SW480 (cell line): ENCODE measurements around the gene ATG101.

Experiments used
- DNase-seq: peaks from one replicate; pipeline ENCODE4 v3.0.0-alpha.2; 2016; ENCODE audit warnings: low spot score

Gene ATG101, protein sequence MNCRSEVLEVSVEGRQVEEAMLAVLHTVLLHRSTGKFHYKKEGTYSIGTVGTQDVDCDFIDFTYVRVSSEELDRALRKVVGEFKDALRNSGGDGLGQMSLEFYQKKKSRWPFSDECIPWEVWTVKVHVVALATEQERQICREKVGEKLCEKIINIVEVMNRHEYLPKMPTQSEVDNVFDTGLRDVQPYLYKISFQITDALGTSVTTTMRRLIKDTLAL

DNA sequence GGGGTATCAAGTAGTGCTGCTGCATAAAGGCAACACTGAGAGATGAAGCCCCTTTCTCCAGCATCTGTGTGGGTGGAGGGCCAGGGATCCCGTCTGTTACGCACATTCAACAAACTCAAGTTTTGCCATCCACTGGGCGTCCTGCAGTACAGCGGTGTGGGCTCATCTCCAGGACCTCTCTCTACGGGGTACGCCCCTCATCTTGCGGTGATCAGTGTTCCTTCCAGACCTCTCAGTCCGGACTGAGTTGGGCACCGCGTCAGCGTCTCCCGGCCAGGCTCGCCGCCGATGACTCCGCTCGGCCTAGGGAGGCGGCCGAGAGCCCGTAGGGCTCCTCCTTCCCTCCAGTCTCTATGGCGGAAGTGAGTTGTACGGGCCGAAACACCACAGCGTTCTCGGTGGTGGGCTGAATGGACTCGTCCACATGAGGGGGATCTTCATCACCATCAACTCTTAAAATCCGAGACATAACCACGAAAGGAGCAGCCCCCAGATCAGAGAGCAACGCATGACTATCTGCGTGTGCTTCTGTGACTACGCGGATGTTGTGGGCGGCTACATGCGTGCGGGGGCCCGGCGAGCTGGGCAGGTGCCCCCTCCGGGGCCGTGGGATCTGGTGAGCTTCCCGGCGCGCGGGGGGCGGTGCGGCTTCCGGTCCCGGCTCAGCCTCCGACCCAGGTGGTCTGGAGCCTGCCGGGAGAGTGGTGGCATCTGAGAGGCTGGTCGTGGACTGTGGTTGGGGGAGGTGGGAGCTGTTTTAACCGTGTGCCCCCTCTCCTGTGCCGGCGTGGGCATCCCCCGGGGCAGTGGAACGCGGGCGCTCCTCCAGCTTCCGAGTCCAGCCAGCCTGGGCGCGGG lies at the start of gene ATG101:
Gene ATG101, plus strand, starts transcription at position 652 of the 858 bp plus-strand sequence. CDS start 3,673 bp downstream, outside the sequence.
- peak; percentile 96 for DNase-seq

- DNase-seq, result peak; percentile 54
Observed at GRCh38 chr12:52020539-52021336, 49.0 kb upstream of the ATG101 start.

DNA sequence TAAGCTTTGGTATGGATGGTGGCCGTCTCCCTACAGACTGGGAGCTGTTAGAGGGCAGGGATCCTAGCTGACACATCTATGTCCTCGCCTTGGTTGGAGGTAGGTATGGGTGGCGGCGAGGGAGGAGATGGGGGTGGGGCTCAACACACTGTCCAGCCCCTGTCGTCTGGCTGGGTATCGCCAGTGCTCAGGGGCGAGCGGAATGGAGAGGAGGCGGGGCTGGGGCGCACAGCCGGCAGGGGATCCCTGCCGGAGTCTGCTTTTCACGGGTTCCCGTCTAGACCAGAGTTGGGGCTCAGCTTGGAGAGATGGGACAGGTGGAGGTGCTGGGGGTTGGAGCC lies 47.0 kb upstream of the ATG101 start:
- DNase-seq, result peak; percentile 43

DNA sequence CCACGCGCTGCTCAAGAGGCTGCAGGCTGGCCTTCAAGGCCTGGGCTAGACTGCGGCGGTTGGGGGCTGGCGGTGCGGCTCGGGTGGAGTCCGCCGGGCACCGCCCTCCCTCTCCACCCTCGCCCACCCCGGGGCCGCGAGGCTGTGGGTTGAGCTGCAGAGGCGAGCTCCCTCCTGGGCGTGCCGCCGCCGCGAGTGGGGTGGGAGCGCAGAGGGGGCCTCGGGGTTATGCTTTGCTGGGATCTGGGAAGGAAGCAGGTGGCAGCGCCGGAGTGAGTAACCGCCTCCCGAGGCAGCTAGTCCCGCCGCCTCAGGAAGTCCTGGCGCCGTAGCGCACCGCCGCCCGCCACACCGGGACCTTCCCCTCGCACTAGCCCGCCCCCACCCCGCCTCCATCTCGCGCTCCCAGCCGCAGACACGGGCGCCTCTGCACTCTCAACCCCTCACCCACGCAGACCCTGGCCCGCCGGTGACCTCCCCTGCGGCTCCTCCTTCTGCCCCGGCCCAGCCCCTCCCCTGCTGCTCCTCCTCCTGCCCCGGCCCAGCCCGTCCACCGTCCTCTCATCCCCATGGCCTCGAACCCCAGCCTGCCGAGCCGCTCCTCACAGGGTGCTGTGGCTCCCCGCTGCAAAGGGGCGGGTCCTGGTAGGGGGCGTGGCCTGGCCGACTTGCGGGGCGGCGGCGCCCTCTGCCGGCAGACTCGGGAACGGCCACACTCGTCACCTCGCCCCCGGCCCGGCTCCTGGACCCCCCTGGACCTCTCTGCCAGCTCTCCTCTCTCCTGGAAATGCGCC lies 46.4 kb upstream of the ATG101 start:
- DNase-seq, result peak; percentile 64

DNA sequence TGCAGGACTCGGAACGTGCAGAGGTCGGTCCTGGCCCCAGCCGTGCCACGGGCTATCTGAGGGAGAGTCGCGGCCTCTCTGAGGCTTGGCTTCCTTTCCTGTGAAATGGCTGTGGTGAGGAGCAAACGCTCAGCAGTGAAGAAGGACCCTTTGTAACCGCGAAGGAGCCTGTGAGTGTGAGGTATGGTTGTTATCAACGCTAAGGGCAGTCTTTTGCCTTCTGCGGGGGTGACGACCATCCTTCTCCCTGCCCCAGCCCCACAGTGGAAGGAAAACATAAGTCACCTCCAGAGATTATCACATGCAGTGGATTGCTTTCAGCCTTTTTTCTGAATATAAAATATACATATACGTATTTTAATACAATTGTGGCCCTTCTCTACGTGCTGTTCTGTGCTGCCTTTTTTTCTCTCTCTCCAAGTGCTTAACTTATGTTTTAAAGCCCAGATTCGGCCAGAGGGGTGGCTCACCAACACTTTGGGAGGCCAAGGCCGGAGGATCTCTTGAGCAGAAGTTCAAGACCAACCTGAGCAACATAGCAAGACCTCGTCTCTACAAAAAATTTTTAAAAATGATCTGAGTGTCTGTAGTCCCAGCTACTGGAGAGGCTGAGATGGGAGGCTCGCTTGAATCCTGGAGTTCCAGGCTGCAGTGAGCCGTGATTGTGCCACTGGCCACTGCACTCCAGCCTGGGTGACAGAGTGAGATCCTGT lies 45.6 kb upstream of the ATG101 start:
- DNase-seq, result no peak

GRCh38 chr12:52024845-52025230 lies 44.9 kb upstream of the ATG101 start:
- DNase-seq, result no peak

DNA sequence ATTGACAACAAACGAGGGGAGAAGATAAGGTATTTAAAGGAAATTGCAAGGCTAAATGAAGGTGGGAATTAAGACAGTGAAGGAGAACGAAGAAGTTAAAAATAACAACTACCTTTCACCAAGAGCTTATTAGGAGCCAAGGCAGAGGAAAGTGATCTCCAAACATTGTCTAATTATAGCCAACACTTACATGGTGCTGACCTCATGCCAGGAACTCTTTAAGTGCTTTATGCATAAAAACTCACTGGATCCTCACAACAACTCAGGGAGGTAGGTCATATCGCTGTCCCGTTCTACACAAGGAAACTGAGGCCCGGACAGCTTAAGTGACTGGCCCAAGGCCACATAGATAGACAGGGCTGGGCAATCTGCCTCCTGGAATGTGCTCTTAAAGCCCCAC lies 43.5 kb upstream of the ATG101 start:
- no peak for DNase-seq

DNA sequence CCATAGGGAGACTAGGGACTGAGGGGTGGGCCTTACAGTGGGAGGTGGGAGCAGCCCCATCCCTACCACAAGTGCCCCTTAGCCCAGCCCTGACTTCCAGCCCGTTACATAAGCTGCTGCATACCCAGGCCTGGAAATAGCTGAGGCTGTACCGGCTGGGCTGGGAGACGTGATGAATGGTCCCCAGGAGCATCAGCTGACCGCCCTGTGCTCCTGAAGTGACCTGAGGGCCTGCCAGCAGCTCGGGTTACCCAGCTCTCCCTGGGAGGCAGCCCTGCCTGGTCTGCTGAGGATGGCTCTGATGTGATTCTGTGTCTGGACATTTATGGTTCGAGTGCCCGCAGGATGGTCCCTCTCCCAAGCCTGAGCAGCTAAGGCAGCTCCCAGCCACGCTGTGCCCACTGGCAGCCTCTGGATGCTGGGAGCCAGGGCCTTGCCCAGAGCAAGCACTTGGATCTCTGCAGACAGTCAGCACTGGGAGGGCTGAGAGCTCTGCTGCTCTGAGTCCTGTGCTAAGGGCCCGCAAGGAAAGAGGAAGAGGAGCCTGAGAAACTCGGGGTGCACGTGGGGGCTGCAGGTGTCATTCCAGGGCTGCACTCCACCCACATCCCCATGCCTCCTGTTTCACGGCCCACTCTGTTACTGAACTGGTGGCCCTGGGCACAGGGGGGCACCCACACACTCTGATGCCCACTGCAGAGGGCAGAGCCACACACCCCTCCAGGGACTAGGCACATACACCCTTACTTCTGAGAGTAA lies 42.5 kb upstream of the ATG101 start:
- no peak for DNase-seq

DNA sequence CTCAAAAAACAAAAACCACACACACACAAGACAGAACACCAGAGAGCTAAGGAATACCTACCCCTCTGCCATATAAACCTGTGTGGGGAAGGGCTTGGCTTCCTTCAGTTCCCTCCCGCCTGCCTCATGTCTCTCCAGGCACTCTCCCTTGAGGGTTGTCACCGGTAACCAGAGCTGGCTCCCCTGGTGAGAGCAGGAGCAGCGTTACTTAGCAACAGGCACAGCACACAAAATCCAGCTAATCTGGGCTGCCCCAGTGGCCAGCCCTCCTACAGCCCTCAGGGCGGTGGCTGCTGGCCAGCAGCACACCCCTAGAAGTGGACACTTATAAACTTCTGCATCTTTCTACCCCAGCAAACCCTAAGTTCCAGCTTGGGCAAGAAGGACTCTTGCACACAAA lies 40.1 kb upstream of the ATG101 start:
- DNase-seq, result peak; percentile 44

GRCh38 chr12:52032446-52032803 lies 37.4 kb upstream of the ATG101 start:
- no peak for DNase-seq

DNA sequence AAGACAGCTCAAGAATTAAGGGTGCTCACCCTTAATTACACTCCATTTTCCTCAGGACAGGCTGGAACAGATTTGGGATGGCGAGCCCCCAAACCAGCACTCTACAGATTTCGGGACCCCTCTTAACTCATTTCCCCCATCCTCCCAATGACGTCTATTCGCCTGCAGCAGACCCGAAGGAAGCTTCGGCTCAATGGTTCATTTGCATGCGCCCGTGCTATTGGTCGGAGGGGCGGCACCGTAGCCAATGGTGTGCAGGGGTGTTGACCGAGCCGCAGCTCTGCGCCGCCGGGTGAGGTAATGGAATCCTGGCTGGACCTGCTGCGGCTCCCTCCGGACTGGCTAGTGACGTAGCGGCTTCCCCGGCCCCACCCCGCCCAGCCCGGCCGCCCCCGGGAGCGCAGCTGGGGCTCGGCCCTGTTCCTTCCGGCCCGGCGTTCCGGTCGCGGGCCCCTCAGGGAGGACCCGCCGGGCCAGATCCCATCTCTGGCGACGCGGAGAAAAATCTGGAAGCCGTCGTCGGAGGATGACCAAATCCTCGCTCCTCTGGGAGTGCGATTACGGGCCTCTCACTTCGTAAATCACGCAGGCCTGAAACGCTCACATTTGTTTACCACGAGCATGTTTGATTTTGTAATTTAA lies 36.9 kb upstream of the ATG101 start:
- peak; percentile 96 for DNase-seq

DNA sequence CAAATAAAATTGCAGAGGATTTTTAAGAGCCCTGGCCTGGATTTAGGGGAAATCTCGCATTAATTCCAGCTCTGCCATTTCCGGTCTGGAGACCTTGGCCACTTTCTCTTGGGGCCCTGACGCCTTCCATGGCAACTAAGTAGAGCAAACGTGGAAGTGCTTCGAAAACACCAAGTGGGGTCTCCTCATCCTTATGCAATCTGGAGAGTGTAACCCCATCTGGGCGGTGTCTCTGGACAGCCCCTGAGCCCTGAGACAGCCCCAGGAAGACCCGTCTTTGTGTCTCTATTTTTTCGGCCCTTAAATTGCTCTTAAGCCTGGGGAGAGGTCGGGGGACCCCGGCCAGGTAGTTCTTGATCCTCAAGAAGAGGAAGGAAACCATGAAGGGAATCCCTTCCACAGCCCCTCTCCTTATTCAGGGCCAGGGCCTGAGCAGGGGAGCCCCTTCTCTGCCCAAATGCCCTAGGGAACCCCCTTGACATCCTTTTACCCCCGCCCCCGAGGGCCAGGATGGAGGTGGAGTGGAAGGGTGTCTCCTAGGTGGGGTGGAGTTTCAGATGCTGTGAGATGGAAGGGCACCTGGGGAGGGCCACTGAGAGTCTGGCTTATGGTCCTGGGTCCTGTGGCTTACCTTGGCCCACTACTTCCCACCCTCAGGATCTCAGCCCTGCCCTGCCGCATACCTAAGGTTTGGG lies 36.2 kb upstream of the ATG101 start:
- no peak for DNase-seq

DNA sequence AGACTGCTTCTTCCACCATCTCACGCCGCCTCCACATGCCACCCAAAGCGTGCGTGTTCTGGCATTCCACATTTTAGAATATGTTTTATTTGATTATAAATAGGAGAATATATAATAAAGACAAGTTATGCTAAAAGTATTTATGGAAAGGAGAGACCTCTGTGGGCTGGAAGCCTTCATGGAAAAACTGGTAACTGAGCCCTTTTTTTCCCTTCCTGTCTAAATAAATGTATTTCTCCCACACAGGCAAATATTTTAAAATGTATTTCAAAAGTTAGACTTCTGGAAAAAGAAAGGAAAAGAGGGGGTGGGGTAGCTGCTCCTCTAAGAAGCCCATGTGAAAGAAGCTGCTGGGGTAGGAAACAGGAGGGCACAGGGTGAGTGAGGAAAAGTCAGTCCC lies 34.6 kb upstream of the ATG101 start:
- DNase-seq, result no peak

- no peak for DNase-seq
Observed at GRCh38 chr12:52035926-52036325, 33.9 kb upstream of the ATG101 start.

DNA sequence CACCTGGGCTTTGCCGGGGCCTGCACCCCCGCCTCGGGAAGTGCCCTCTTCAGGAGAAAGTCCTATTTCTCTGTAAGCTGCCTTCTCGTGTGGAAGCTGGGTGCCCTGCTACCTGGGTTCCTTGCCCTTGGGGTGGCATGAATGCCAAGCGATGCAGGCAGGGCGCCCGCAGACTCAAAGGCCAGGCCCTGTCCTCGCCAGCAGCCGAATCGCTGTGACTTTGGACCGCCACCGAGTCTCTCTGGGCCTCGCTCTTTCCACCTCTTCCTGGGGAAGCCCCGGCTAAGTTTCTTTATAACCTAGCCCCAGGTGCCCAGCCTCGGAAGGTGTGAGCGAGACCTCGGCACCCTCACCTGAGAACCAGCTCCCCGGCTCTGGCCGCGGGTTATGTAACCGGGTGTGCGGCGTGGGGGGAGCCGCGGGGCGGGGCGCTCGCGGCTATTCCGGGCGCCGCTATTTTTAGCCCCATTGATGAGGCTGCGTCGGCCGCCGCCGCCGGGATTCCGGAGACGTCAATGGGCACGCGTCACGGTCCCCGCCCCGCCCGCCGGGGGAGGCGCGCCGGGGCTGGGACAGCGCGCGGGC lies 33.1 kb upstream of the ATG101 start:
- DNase-seq, result peak; percentile 78

GRCh38 chr12:52037248-52037861 lies 32.4 kb upstream of the ATG101 start:
- DNase-seq, result no peak

GRCh38 chr12:52038447-52038846 lies 31.3 kb upstream of the ATG101 start:
- DNase-seq, result no peak

GRCh38 chr12:52041035-52041434 lies 28.7 kb upstream of the ATG101 start:
- DNase-seq, result no peak

DNA sequence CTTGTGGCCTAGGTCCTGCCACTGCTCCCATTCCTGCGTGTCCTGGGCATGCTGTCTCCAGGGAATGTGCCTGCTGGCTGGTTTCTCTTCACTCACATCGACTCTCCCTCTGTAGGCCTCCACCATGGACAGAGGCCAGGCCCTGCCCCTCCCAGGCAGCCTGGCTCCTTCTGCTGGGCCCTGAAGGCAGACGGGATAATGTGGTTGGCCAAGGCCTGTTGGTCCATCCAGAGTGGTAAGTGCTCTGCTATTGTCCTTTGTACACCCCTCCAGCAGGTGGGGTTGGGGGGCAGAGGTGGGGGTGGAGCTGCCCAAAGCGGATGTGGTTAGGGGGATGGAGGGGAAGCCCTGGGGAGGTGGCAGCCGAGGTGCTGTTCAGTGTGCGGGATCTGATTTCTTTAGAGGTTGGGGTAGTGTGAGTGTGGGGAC lies 28.1 kb upstream of the ATG101 start:
- no peak for DNase-seq
